ENCODE results near the gene C1S. TPM values are rescaled to one million over a fixed set of nuclear protein-coding genes. Genes with fewer than 3 reads are reported as not detected.

Gene C1S
- total and polyA plus RNA-seq, 2 donors (not counting 3 experiments of a cell fraction or from before 2014, with no cell fraction given): 0.32 to 0.38 TPM

- no TSS peak for BruUV-seq (replicated peaks)
Measured at GRCh38 chr12:7073946-7074345, 13.4 kb downstream of the C1S start.

GRCh38 chr12:7075518-7075917, 15.0 kb downstream of the C1S start:
- Histone ChIP-seq H3K79me2 (ENCODE audit: control insufficient read depth, insufficient read depth, low read length) (no peaks in the 10 kb centered on the region), H3K4me1 (ENCODE audit: control insufficient read depth, extremely low read depth, insufficient read depth, low read length) (no peaks in the 10 kb centered on the region), H3K4me3 (replicated peaks in 1 of 3; ENCODE audit: insufficient read depth in 1 of 3, low read depth in 1 of 3, low read length in 3 of 3) (no peak overlapping the region), H3K9ac (replicated peaks; ENCODE audit: extremely low read depth, insufficient read depth, low read length) (no peak overlapping the region), H3K36me3 (ENCODE audit: control insufficient read depth in 2 of 2, extremely low read depth in 1 of 2, insufficient read depth in 2 of 2, low read length in 2 of 2) (no peaks in the 10 kb centered on the region), H3K27ac (ENCODE audit: insufficient read depth, low read depth, low read length) (no peak overlapping the region), H3K9me3 (replicated peaks; ENCODE audit: control insufficient read depth, insufficient read depth, low read length) (no peaks in the 10 kb centered on the region), H2AFZ (ENCODE audit: low read depth, low read length) (no peak overlapping the region), H3K27me3 (ENCODE audit: control insufficient read depth in 2 of 2, insufficient read depth in 2 of 2, low read length in 2 of 2) (peaks cover 8 to 18% of the 10 kb centered on the region in 2 experiments), H3K4me2 (ENCODE audit: insufficient read depth, low read length) (no peak overlapping the region), H4K20me1 (replicated peaks; ENCODE audit: control insufficient read depth, extremely low read depth, insufficient read depth, low read length) (no peaks in the 10 kb centered on the region), H3K9me1 (replicated peaks; ENCODE audit: control insufficient read depth, extremely low read depth, insufficient read depth, low read length) (no peaks in the 10 kb centered on the region)
- TF ChIP-seq GATA2 (IDR thresholded peaks at IDR 0.05; ENCODE audit: insufficient read depth, insufficient read length, low read depth, low read length) (no peak), POLR2AphosphoS5 (IDR thresholded peaks at IDR 0.05; ENCODE audit: insufficient read depth, low read depth, low read length) (no peak), FOS (IDR thresholded peaks at IDR 0.05; ENCODE audit: borderline replicate concordance, insufficient read depth, low read length) (no peak), EZH2 (IDR thresholded peaks at IDR 0.05; ENCODE audit: borderline replicate concordance, low read depth, low read length, severe bottlenecking) (no peak), MYC (IDR thresholded peaks at IDR 0.05; ENCODE audit: low read depth, low read length) (no peak), JUN (IDR thresholded peaks at IDR 0.05; ENCODE audit: borderline replicate concordance, insufficient read depth, insufficient read length, low read depth) (no peak), POLR2A (IDR thresholded peaks at IDR 0.05; ENCODE audit: low read depth, low read length) (no peak)
- TF ChIP-seq, protein P1, sequence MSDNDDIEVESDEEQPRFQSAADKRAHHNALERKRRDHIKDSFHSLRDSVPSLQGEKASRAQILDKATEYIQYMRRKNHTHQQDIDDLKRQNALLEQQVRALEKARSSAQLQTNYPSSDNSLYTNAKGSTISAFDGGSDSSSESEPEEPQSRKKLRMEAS (IDR thresholded peaks at IDR 0.05; ENCODE audit: insufficient read depth, insufficient read length): no peak
- TF ChIP-seq, protein P2, sequence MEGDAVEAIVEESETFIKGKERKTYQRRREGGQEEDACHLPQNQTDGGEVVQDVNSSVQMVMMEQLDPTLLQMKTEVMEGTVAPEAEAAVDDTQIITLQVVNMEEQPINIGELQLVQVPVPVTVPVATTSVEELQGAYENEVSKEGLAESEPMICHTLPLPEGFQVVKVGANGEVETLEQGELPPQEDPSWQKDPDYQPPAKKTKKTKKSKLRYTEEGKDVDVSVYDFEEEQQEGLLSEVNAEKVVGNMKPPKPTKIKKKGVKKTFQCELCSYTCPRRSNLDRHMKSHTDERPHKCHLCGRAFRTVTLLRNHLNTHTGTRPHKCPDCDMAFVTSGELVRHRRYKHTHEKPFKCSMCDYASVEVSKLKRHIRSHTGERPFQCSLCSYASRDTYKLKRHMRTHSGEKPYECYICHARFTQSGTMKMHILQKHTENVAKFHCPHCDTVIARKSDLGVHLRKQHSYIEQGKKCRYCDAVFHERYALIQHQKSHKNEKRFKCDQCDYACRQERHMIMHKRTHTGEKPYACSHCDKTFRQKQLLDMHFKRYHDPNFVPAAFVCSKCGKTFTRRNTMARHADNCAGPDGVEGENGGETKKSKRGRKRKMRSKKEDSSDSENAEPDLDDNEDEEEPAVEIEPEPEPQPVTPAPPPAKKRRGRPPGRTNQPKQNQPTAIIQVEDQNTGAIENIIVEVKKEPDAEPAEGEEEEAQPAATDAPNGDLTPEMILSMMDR (IDR thresholded peaks at IDR 0.05; ENCODE audit: extremely low read depth in 1 of 2, insufficient read depth in 1 of 2, low read depth in 1 of 2, low read length in 2 of 2): no peak
- CTCF ChIA-PET: interaction anchor here (0.6 kb wide), 1 partner anchor 19 kb away, joined by 3 read pairs; no protein-coding TSS in a partner anchor
- dilution Hi-C loops (cut with MboI; ENCODE audit: extremely low pct_ligation_motif_present, low sequenced_read_pairs) (no loop called here), intact Hi-C loops (cut with micrococcal nuclease) (no loop called here)
- no TSS peak for BruUV-seq (replicated peaks)
- FAIRE-seq: no peak
- no peak for DNase-seq (ENCODE audit: low read depth, low spot score)
- POLR2A ChIA-PET: no interaction called here

More at GRCh38 chr12:7073946-7074345, 13.4 kb downstream of the C1S start:
- no peak for DNase-seq (ENCODE audit: low read depth, low spot score)
- CTCF ChIA-PET: interaction anchor here (1.0 to 1.2 kb wide), 3 partner anchors 9 to 19 kb away, joined by 3 to 4 read pairs (median 3); partner anchors contain the start of gene C1R
- no peaks in the 10 kb centered on the region for H3K79me2 ChIP-seq (ENCODE audit: control insufficient read depth, insufficient read depth, low read length)
- intact Hi-C loops (cut with micrococcal nuclease): no loop called here
- H3K4me2 ChIP-seq (ENCODE audit: insufficient read depth, low read length): no peak overlapping the region
- dilution Hi-C loops (cut with MboI; ENCODE audit: extremely low pct_ligation_motif_present, low sequenced_read_pairs): no loop called here
- POLR2A ChIA-PET: no interaction called here
- H3K9me1 ChIP-seq (replicated peaks; ENCODE audit: control insufficient read depth, extremely low read depth, insufficient read depth, low read length): no peaks in the 10 kb centered on the region
- H3K36me3 ChIP-seq (ENCODE audit: control insufficient read depth in 2 of 2, extremely low read depth in 1 of 2, insufficient read depth in 2 of 2, low read length in 2 of 2): no peaks in the 10 kb centered on the region
- TF ChIP-seq JUN (IDR thresholded peaks at IDR 0.05; ENCODE audit: borderline replicate concordance, insufficient read depth, insufficient read length, low read depth) (no peak), FOS (IDR thresholded peaks at IDR 0.05; ENCODE audit: borderline replicate concordance, insufficient read depth, low read length) (no peak), POLR2A (IDR thresholded peaks at IDR 0.05; ENCODE audit: low read depth, low read length) (no peak), GATA2 (IDR thresholded peaks at IDR 0.05; ENCODE audit: insufficient read depth, insufficient read length, low read depth, low read length) (no peak)
- H3K4me3 ChIP-seq (replicated peaks in 1 of 3; ENCODE audit: insufficient read depth in 1 of 3, low read depth in 1 of 3, low read length in 3 of 3): no peak overlapping the region
- no peaks in the 10 kb centered on the region for H3K9me3 ChIP-seq (replicated peaks; ENCODE audit: control insufficient read depth, insufficient read depth, low read length)
- peaks cover 8 to 27% of the 10 kb centered on the region in 2 experiments for H3K27me3 ChIP-seq (ENCODE audit: control insufficient read depth in 2 of 2, insufficient read depth in 2 of 2, low read length in 2 of 2)
- H3K27ac ChIP-seq (ENCODE audit: insufficient read depth, low read depth, low read length): no peak overlapping the region
- H3K9ac ChIP-seq (replicated peaks; ENCODE audit: extremely low read depth, insufficient read depth, low read length): no peak overlapping the region
- H2AFZ ChIP-seq (ENCODE audit: low read depth, low read length): no peak overlapping the region
- no peaks in the 10 kb centered on the region for H3K4me1 ChIP-seq (ENCODE audit: control insufficient read depth, extremely low read depth, insufficient read depth, low read length)
- no peaks in the 10 kb centered on the region for H4K20me1 ChIP-seq (replicated peaks; ENCODE audit: control insufficient read depth, extremely low read depth, insufficient read depth, low read length)
- no peak for FAIRE-seq

Measured in endothelial cell of umbilical vein (primary cell).